ENCODE data around the gene ELOVL3. TPM values are rescaled to one million over a fixed set of nuclear protein-coding genes. Genes with fewer than 3 reads are reported as not detected.

The ELOVL3 gene
- total RNA-seq (ENCODE audit: unreplicated experiment): not detected
- long read RNA-seq: 0 reads

GRCh38 chr10:102225646-102226541, at the start of gene ELOVL3:
Gene ELOVL3 (plus strand): TSS chr10:102226299. CDS start chr10:102226549, 250 bp downstream.
- peak; percentile 92 for DNase-seq
- peaks cover 3% of the 10 kb centered on the region for H3K9me3 Mint-ChIP-seq (ENCODE audit: unreplicated experiment)
- H3K4me3 Mint-ChIP-seq (ENCODE audit: unreplicated experiment): peak within 1 kb of the TSS; percentile 78
- TF ChIP-seq CTCF (IDR thresholded peaks at IDR 0.05; ENCODE audit: partially characterized antibody, unreplicated experiment): no peak
- H3K36me3 Mint-ChIP-seq (ENCODE audit: unreplicated experiment): no peaks in the 10 kb centered on the region
- no peak within 1 kb of the TSS for H3K27ac Mint-ChIP-seq (ENCODE audit: unreplicated experiment)
- no peaks in the 10 kb centered on the region for H3K4me1 Mint-ChIP-seq (ENCODE audit: low read depth, unreplicated experiment)
- H3K27me3 Mint-ChIP-seq (ENCODE audit: unreplicated experiment): peaks cover 30% of the 10 kb centered on the region

- H3K36me3 Mint-ChIP-seq (ENCODE audit: unreplicated experiment): peaks cover 13% of the 10 kb centered on the region
- H3K9me3 Mint-ChIP-seq (ENCODE audit: unreplicated experiment): peaks cover 5% of the 10 kb centered on the region
- H3K27me3 Mint-ChIP-seq (ENCODE audit: unreplicated experiment): no peaks in the 10 kb centered on the region
- TF ChIP-seq CTCF (IDR thresholded peaks at IDR 0.05; ENCODE audit: partially characterized antibody, unreplicated experiment): no peak
- no peaks in the 10 kb centered on the region for H3K4me1 Mint-ChIP-seq (ENCODE audit: low read depth, unreplicated experiment)
- no peak for DNase-seq
- no peak overlapping the region for H3K27ac Mint-ChIP-seq (ENCODE audit: unreplicated experiment)
- H3K4me3 Mint-ChIP-seq (ENCODE audit: unreplicated experiment): no peak overlapping the region
Measured at GRCh38 chr10:102184606-102185005, 41.5 kb upstream of the ELOVL3 start.

GRCh38 chr10:102185272-102185671, 40.8 kb upstream of the ELOVL3 start:
- Mint-ChIP-seq H3K4me1 (ENCODE audit: low read depth, unreplicated experiment) (no peaks in the 10 kb centered on the region), H3K9me3 (ENCODE audit: unreplicated experiment) (peaks cover 5% of the 10 kb centered on the region), H3K27me3 (ENCODE audit: unreplicated experiment) (no peaks in the 10 kb centered on the region), H3K4me3 (ENCODE audit: unreplicated experiment) (no peak overlapping the region), H3K27ac (ENCODE audit: unreplicated experiment) (no peak overlapping the region), H3K36me3 (ENCODE audit: unreplicated experiment) (peaks cover 13% of the 10 kb centered on the region)
- no peak for TF ChIP-seq CTCF (IDR thresholded peaks at IDR 0.05; ENCODE audit: partially characterized antibody, unreplicated experiment)
- DNase-seq: no peak

- no peaks in the 10 kb centered on the region for H3K4me1 Mint-ChIP-seq (ENCODE audit: low read depth, unreplicated experiment)
- no peaks in the 10 kb centered on the region for H3K27me3 Mint-ChIP-seq (ENCODE audit: unreplicated experiment)
- peaks cover 5% of the 10 kb centered on the region for H3K9me3 Mint-ChIP-seq (ENCODE audit: unreplicated experiment)
- DNase-seq: no peak
- no peak overlapping the region for H3K4me3 Mint-ChIP-seq (ENCODE audit: unreplicated experiment)
- peaks cover 13% of the 10 kb centered on the region for H3K36me3 Mint-ChIP-seq (ENCODE audit: unreplicated experiment)
- no peak for TF ChIP-seq CTCF (IDR thresholded peaks at IDR 0.05; ENCODE audit: partially characterized antibody, unreplicated experiment)
- H3K27ac Mint-ChIP-seq (ENCODE audit: unreplicated experiment): no peak overlapping the region
Measured at GRCh38 chr10:102185811-102186527, 40.1 kb upstream of the ELOVL3 start.

All from glutamatergic neuron (in vitro differentiated cells).